OCI-LY7 (cell line): ENCODE data around the gene HSD17B7.

ENCODE experiments used
- EZH2phosphoT487 ChIP-seq: fragments of 200-600 bp; sonication (generic); IDR thresholded peaks from 2 replicates; pipeline ENCODE4 v1.6.1; 2018; ENCODE audit warnings: low read depth, borderline replicate concordance, mild to moderate bottlenecking, mixed run types, antibody characterized with exemption, low read length, moderate library complexity, mixed read lengths
- TF ChIP-seq, protein P1 (sequence below): fragments of 200-600 bp; sonication (generic); conservative IDR thresholded peaks from 2 replicates; pipeline ENCODE4 v1.5.1; 2014; ENCODE audit warnings: mild to moderate bottlenecking, antibody characterized with exemption, low read length, moderate library complexity, mixed read lengths

DNA sequence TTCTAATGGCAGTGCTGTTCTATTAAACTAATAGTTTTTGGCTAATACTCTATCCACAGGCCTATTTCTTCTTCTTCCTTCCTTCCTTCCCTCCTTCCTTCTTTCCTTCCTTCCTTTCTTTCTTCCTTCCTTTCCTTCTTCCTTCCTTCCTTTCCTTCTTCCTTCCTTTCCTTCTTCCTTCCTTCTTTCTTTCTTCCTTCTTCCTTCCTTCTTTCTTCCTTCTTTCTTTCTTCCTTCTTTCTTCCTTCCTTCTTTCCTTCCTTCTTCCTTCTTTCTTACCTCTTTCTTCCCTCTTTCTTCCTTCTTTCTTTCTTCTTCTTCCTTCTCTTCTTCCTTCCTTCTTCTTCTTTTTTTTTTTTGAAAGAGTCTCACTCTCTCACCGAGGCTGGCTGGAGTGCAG is 38.8 kb downstream of the HSD17B7 start:
- TF ChIP-seq, protein P1, sequence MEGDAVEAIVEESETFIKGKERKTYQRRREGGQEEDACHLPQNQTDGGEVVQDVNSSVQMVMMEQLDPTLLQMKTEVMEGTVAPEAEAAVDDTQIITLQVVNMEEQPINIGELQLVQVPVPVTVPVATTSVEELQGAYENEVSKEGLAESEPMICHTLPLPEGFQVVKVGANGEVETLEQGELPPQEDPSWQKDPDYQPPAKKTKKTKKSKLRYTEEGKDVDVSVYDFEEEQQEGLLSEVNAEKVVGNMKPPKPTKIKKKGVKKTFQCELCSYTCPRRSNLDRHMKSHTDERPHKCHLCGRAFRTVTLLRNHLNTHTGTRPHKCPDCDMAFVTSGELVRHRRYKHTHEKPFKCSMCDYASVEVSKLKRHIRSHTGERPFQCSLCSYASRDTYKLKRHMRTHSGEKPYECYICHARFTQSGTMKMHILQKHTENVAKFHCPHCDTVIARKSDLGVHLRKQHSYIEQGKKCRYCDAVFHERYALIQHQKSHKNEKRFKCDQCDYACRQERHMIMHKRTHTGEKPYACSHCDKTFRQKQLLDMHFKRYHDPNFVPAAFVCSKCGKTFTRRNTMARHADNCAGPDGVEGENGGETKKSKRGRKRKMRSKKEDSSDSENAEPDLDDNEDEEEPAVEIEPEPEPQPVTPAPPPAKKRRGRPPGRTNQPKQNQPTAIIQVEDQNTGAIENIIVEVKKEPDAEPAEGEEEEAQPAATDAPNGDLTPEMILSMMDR, result no peak
- no peak for TF ChIP-seq EZH2phosphoT487
